HEK293 (cell line): ENCODE results near the gene AP3S2.
"Not testable (repeated sequence)": the region's sequence is repeated elsewhere in the genome, so short reads cannot be mapped to it uniquely, and the experiment has no call there.

Experiments used
- CTCF ChIA-PET: fragments of 350-600 bp; formaldehyde crosslinking; extraction: SDS; loops from one replicate; lab custom pipeline; 2021; ENCODE audit warnings: antibody characterized with exemption; lab: Yijun Ruan, JAX
- POLR2A ChIA-PET: fragments of 300-600 bp; formaldehyde crosslinking; extraction: SDS; loops from one replicate; lab custom pipeline; 2020; ENCODE audit warnings: antibody characterized with exemption, inconsistent platforms; lab: Yijun Ruan, JAX
- H3K27ac ChIP-seq: fragments of 200-500 bp; sonication (Bioruptor generic); 2 replicates; pipeline ENCODE4 v1.5.1; 2014; ENCODE audit warnings: low read depth, low read length, control low read depth, inconsistent platforms; ENCODE audit errors: extremely low read depth
- H3K36me3 ChIP-seq, 2 experiments: fragments of 200-500 bp in 1 of 2; sonication (Bioruptor generic) in 1 of 2; 1 replicate in 1 of 2; 2 replicates in 1 of 2; pipeline ENCODE4 v1.5.1; 2014 to 2017; ENCODE audit warnings: inconsistent platforms in 2 of 2, low read length in 2 of 2; ENCODE audit not compliant: control insufficient read depth in 2 of 2, insufficient read depth in 1 of 2
- H3K4me1 ChIP-seq: fragments of 200-500 bp; sonication (Bioruptor generic); 2 replicates; pipeline ENCODE4 v1.5.1; 2014; ENCODE audit warnings: mild to moderate bottlenecking, low read length, inconsistent platforms; ENCODE audit not compliant: control insufficient read depth, insufficient read depth
- H3K4me3 ChIP-seq: 2 replicates; pipeline ENCODE4 v1.5.1; 2011; ENCODE audit warnings: low read depth, mild to moderate bottlenecking, control low read depth, low read length, moderate library complexity
- H3K9me3 ChIP-seq: fragments of 200-500 bp; sonication (Bioruptor generic); 2 replicates; pipeline ENCODE4 v1.5.1; 2014; ENCODE audit warnings: low read depth, low read length, inconsistent platforms; ENCODE audit not compliant: control insufficient read depth, insufficient read depth
- FEZF1 ChIP-seq: fragments of 450-650 bp; formaldehyde crosslinking; IDR thresholded peaks from 2 replicates; pipeline ENCODE4 v1.5.1; 2016; ENCODE audit warnings: missing biosample characterization, missing genetic modification characterization
- GFI1B ChIP-seq: fragments of 450-650 bp; formaldehyde crosslinking; IDR thresholded peaks from 2 replicates; pipeline ENCODE4 v1.5.1; 2016; ENCODE audit warnings: missing biosample characterization, missing genetic modification characterization
- GLIS1 ChIP-seq: fragments of 450-650 bp; formaldehyde crosslinking; IDR thresholded peaks from 2 replicates; pipeline ENCODE4 v1.5.1; 2016; ENCODE audit warnings: missing biosample characterization, missing genetic modification characterization
- PRDM2 ChIP-seq: fragments of 450-650 bp; formaldehyde crosslinking; IDR thresholded peaks from 2 replicates; pipeline ENCODE4 v1.5.1; 2016; ENCODE audit warnings: missing biosample characterization, missing genetic modification characterization, borderline replicate concordance
- SETDB1 ChIP-seq: IDR thresholded peaks from one replicate; pipeline ENCODE4 v1.6.1; 2017; ENCODE audit warnings: mild to moderate bottlenecking, low read length, moderate library complexity, mixed read lengths; ENCODE audit not compliant: insufficient read length
- TCF7L2 ChIP-seq: IDR thresholded peaks from 2 replicates; pipeline ENCODE4 v1.6.1; 2011; ENCODE audit warnings: low read depth, mild to moderate bottlenecking, inconsistent platforms, low read length, moderate library complexity, borderline replicate concordance
- YY1 ChIP-seq: fragments of 450-650 bp; formaldehyde crosslinking; IDR thresholded peaks from 2 replicates; pipeline ENCODE4 v1.5.1; 2018; ENCODE audit warnings: missing biosample characterization, missing genetic modification characterization
- ZBTB10 ChIP-seq: fragments of 450-650 bp; formaldehyde crosslinking; IDR thresholded peaks from 2 replicates; pipeline ENCODE4 v1.5.1; 2016; ENCODE audit warnings: missing biosample characterization, missing genetic modification characterization
- ZBTB17 ChIP-seq: fragments of 450-650 bp; formaldehyde crosslinking; IDR thresholded peaks from 2 replicates; pipeline ENCODE4 v1.5.1; 2016; ENCODE audit warnings: missing biosample characterization, missing genetic modification characterization
- ZBTB8A ChIP-seq: fragments of 450-650 bp; formaldehyde crosslinking; IDR thresholded peaks from 2 replicates; pipeline ENCODE4 v1.5.1; 2016; ENCODE audit warnings: missing biosample characterization, missing genetic modification characterization
- ZFHX2 ChIP-seq: fragments of 450-650 bp; formaldehyde crosslinking; conservative IDR thresholded peaks from 2 replicates; pipeline ENCODE4 v1.5.1; 2016; ENCODE audit warnings: missing biosample characterization, missing genetic modification characterization
- ZNF214 ChIP-seq: fragments of 450-650 bp; formaldehyde crosslinking; IDR thresholded peaks from 2 replicates; pipeline ENCODE4 v1.5.1; 2017; ENCODE audit warnings: missing biosample characterization, mild to moderate bottlenecking, missing genetic modification characterization, borderline replicate concordance
- ZNF560 ChIP-seq: fragments of 450-650 bp; formaldehyde crosslinking; IDR thresholded peaks from 2 replicates; pipeline ENCODE4 v1.5.1; 2017; ENCODE audit warnings: missing biosample characterization, missing genetic modification characterization, borderline replicate concordance
- ZNF623 ChIP-seq: fragments of 450-650 bp; formaldehyde crosslinking; IDR thresholded peaks from 2 replicates; pipeline ENCODE4 v1.5.1; 2016; ENCODE audit warnings: missing biosample characterization, missing genetic modification characterization
- ZNF658 ChIP-seq: fragments of 450-650 bp; formaldehyde crosslinking; IDR thresholded peaks from 2 replicates; pipeline ENCODE4; 2016; ENCODE audit warnings: missing biosample characterization, missing genetic modification characterization
- ZNF664 ChIP-seq: fragments of 450-650 bp; formaldehyde crosslinking; IDR thresholded peaks from 2 replicates; pipeline ENCODE4 v1.5.1; 2016; ENCODE audit warnings: missing biosample characterization, missing genetic modification characterization
- ZNF785 ChIP-seq: fragments of 450-650 bp; formaldehyde crosslinking; IDR thresholded peaks from 2 replicates; pipeline ENCODE4 v1.5.1; 2016; ENCODE audit warnings: missing biosample characterization, missing genetic modification characterization
- ZXDB ChIP-seq: fragments of 450-650 bp; formaldehyde crosslinking; IDR thresholded peaks from 2 replicates; pipeline ENCODE4 v1.5.1; 2016; ENCODE audit warnings: missing biosample characterization, missing genetic modification characterization

AP3S2 gene

GRCh38 chr15:89783111-89783860 lies 110.5 kb downstream of the AP3S2 start:
- H3K4me3 ChIP-seq, result no peak overlapping the region
- POLR2A ChIA-PET, result interaction anchor here (0.6 to 0.7 kb wide), 2 partner anchors 14 to 196 kb away, joined by 3 read pairs; no protein-coding TSS in a partner anchor
- no peaks in the 10 kb centered on the region; the same call in 1 of the 2 replicates for H3K9me3 ChIP-seq
- no peaks in the 10 kb centered on the region for H3K4me1 ChIP-seq
- no peak overlapping the region for H3K27ac ChIP-seq
- TF ChIP-seq ZBTB10 (tag by site-specific recombination) (no peak), TCF7L2 (peak; percentile 35; the same call in 1 of the 2 replicates), ZNF623 (tag by site-specific recombination) (no peak)
- CTCF ChIA-PET, result interaction anchor here (1.0 to 1.5 kb wide), 3 partner anchors 20 to 91 kb away, joined by 3 to 8 read pairs (median 7); no protein-coding TSS in a partner anchor
- H3K36me3 ChIP-seq, result no peaks in the 10 kb centered on the region

- H3K36me3 ChIP-seq, H3K9me3 ChIP-seq, POLR2A ChIA-PET, H3K4me3 ChIP-seq, H3K4me1 ChIP-seq, H3K27ac ChIP-seq: not testable (repeated sequence)
- CTCF ChIA-PET, result interaction anchor here (1.5 kb wide), 1 partner anchor 92 kb away, joined by 7 read pairs; no protein-coding TSS in a partner anchor
These were observed 111.2 kb downstream of the AP3S2 start for GRCh38 chr15:89782619-89782950.

- H3K27ac ChIP-seq, result no peak overlapping the region
- TF ChIP-seq ZNF785 (no peak), ZNF214 (no peak), ZNF664 (no peak), ZNF658 (tag by site-specific recombination) (no peak), ZBTB17 (tag by site-specific recombination) (no peak)
- TF ChIP-seq, all 188 proteins: peak for 0
- CTCF ChIA-PET, result interaction anchor here (0.6 to 1.1 kb wide), 2 partner anchors 62 to 90 kb away, joined by 3 to 4 read pairs; no protein-coding TSS in a partner anchor
- no peaks in the 10 kb centered on the region for H3K36me3 ChIP-seq
- no peaks in the 10 kb centered on the region for H3K4me1 ChIP-seq
- POLR2A ChIA-PET, result interaction anchor here (0.6 kb wide), 1 partner anchor 267 kb away, joined by 4 read pairs; no protein-coding TSS in a partner anchor
- H3K4me3 ChIP-seq, result no peak overlapping the region
- H3K9me3 ChIP-seq, result no peaks in the 10 kb centered on the region
These were observed 111.7 kb downstream of the AP3S2 start for GRCh38 chr15:89781891-89782618.

- Histone ChIP-seq H3K9me3 (no peaks in the 10 kb centered on the region), H3K27ac (no peak overlapping the region), H3K36me3 (no peaks in the 10 kb centered on the region), H3K4me1 (no peaks in the 10 kb centered on the region; the same call in 1 of the 2 replicates), H3K4me3 (no peak overlapping the region)
- ChIA-PET POLR2A (no interaction called here), CTCF (interaction anchor here (0.5 to 1.1 kb wide), 4 partner anchors 38 to 91 kb away, joined by 3 to 4 read pairs (median 3); no protein-coding TSS in a partner anchor)
- no peak for TF ChIP-seq GLIS1 (tag by site-specific recombination)
- TF ChIP-seq PRDM2, result no peak
- TF ChIP-seq ZNF785, result no peak
- no peak for TF ChIP-seq YY1 (tag by site-specific recombination)
- TF ChIP-seq SETDB1, result no peak
- no peak for TF ChIP-seq ZNF214
- no peak for TF ChIP-seq GFI1B (tag by site-specific recombination)
- no peak for TF ChIP-seq ZFHX2 (tag by site-specific recombination)
- TF ChIP-seq FEZF1, result no peak
- TF ChIP-seq ZXDB (tag by site-specific recombination), result no peak
- no peak for TF ChIP-seq ZBTB8A
- no peak for TF ChIP-seq ZNF560 (tag by site-specific recombination)
These were observed 112.7 kb downstream of the AP3S2 start for GRCh38 chr15:89781055-89781454.
